ENCODE measurements around the gene KBTBD8.

The KBTBD8 gene

GRCh38 chr3:66997560-66998112 lies 471 bp upstream of the KBTBD8 start:
- in situ Hi-C loops (cut with MboI; ENCODE audit: low sequenced_read_pairs) = no loop called here

DNA sequence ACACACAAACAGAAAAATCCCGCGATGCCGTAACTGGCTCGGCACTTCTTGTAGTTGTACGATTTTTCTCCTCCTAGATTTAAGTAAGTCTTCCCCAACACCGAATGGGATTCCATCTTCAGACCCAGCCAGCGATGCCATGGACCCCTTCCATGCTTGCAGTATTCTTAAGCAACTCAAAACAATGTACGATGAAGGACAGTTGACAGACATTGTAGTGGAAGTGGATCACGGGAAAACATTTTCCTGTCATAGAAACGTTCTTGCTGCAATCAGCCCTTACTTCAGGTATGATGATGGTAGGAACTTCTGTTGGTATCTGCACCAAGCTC lies 763 bp downstream of the KBTBD8 start:
- in situ Hi-C loops (cut with MboI; ENCODE audit: low sequenced_read_pairs) = no loop called here

GRCh38 chr3:67000009-67000408 lies 1.9 kb downstream of the KBTBD8 start:
- in situ Hi-C loops (cut with MboI; ENCODE audit: low sequenced_read_pairs) = no loop called here

DNA sequence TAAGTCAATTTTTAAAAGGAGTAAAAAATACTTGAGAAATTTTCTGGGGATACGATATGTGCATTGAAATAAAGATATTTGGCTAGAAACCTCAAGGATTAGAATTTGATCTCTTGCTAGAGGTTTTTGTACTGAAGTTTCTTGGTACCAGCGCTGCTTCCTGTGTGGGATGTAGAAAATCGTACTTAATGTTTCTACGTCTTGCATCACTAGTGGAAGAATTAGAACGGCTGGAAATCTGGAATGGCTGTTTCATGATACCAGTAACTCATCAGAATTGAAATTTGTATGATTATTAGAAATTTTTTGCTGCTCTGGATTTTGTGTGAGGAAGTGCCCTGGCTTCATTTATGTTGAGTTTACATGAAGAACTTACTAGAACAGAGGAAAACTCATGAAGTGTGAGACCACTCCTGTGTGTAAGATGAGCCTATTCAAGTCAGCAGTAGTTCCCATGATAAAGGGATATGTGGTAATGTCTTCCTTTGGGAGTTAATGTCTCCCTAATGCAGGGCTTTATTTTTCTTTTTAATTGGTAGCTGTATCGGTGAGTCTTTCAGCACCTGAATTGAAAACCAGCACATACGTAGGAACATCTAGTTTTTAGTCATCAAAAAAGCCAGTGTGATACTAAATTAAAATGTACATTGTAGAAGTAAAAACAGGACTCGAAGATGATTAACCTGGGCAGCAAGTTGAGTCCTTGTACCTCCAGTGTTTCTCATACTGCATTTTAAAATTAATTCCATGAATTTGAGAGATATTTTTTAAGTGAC lies 3.2 kb downstream of the KBTBD8 start:
- in situ Hi-C loops (cut with MboI; ENCODE audit: low sequenced_read_pairs) = no loop called here

DNA sequence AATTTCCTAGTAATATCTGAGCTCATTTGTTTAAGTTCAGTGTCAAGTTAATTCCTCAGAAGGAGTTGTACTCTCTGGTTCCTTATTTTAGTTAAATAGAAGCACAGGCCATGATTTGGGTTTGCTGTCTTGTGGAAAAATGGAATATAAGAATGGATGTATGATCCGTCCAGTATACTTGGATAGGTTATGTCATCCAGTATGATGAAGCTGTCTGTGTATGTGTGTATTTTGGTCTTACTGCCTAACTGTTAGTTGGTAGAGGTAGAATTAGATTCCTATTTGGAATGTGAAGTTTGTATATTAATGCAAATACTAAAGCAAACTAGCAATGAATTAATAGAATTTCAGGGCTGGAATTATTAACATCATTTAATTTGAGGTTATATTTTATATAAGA lies 7.9 kb downstream of the KBTBD8 start:
- in situ Hi-C loops (cut with MboI; ENCODE audit: low sequenced_read_pairs) = no loop called here

GRCh38 chr3:67006460-67006859 lies 8.4 kb downstream of the KBTBD8 start:
- in situ Hi-C loops (cut with MboI; ENCODE audit: low sequenced_read_pairs) = no loop called here

- in situ Hi-C loops (cut with MboI; ENCODE audit: low sequenced_read_pairs) = no loop called here
Measured at GRCh38 chr3:67008388-67008787, 10.3 kb downstream of the KBTBD8 start.

DNA sequence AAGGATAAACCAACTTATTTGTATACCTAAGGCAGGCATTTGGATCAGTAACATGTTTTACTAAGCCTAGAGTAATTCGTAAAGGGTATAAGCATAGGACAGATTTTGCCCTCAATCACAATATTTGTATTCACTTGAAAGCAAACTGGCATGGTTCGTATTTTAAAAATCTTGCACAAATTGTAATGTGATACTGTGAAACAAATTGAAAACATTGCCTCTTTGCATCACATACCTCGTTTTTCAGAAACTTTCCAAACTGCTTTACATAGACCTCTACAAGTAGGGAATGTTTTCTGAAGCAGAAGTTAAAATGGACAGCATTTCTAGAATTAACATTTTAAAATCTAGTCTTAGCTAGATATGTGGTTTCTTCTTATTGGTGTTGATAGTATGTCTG lies 11.6 kb downstream of the KBTBD8 start:
- in situ Hi-C loops (cut with MboI; ENCODE audit: low sequenced_read_pairs) = no loop called here

- in situ Hi-C loops (cut with MboI; ENCODE audit: low sequenced_read_pairs) = no loop called here
Measured at GRCh38 chr3:67011414-67012131, 13.5 kb downstream of the KBTBD8 start.

GRCh38 chr3:67012564-67012963 lies 14.5 kb downstream of the KBTBD8 start:
- in situ Hi-C loops (cut with MboI; ENCODE audit: low sequenced_read_pairs) = no loop called here

DNA sequence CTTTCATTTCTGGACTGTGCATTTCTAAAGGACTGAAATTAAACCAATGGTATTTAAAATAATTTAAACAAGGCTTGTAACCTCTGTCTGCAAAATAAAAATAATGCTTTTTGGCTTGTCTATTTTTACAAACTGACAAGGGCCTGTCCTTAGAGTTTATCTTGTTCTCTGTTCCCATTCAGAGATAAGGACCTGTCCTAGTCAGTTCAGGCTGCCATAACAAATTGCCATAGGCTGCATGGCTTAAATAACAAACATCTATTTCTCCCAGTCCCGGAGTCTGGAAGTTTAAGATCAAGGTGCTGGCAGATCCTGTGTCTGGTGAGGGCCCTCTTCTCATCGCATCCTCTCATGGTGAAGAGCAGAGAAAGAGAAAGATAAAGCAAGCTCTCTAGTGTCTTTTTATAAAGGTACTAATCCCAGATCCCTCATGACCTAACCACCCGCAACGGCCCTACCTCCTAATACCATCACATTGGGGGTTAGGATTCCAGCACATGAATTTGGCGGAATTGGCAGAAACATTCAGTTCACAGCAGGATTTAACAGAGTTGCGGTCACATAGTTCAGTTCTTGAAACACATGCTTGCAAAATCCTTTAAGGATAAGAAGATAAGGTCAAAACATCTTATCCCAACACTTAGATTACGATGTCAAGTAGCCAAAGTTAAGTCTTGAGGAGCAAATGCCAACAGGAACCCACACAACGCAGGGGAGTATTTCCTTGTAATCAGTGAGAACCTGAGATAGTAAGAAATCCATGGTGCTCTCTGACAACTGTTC lies 17.8 kb downstream of the KBTBD8 start:
- in situ Hi-C loops (cut with MboI; ENCODE audit: low sequenced_read_pairs) = no loop called here

DNA sequence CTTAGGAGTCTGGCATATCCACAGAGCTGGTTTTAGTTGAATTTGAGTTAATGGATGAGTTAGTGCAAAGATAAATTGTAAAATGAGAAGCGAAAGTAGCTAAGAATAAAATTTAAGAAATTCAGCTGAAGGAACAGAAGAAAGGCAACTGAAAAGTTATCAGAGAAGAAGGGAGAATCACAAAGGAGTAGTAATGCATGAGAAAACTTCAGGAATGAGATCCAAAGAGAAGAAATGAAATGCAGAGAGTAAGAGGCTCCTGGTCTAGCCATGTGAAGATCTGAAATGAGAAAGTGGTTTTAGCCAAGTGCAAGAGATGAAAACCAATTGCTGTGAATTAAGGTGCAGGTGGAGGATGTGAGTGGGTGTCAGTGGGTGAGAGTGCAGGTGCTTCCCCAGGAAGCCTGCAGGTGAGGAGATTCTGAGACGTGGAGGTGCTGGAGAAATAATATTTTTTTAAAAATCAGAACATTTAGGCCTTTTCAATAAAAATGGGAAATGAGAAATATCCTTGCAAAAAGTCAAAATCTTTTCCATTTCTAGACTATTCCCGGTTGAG lies 18.5 kb downstream of the KBTBD8 start:
- in situ Hi-C loops (cut with MboI; ENCODE audit: low sequenced_read_pairs) = no loop called here

- in situ Hi-C loops (cut with MboI; ENCODE audit: low sequenced_read_pairs) = no loop called here
Measured at GRCh38 chr3:67017211-67017610, 19.1 kb downstream of the KBTBD8 start.

DNA sequence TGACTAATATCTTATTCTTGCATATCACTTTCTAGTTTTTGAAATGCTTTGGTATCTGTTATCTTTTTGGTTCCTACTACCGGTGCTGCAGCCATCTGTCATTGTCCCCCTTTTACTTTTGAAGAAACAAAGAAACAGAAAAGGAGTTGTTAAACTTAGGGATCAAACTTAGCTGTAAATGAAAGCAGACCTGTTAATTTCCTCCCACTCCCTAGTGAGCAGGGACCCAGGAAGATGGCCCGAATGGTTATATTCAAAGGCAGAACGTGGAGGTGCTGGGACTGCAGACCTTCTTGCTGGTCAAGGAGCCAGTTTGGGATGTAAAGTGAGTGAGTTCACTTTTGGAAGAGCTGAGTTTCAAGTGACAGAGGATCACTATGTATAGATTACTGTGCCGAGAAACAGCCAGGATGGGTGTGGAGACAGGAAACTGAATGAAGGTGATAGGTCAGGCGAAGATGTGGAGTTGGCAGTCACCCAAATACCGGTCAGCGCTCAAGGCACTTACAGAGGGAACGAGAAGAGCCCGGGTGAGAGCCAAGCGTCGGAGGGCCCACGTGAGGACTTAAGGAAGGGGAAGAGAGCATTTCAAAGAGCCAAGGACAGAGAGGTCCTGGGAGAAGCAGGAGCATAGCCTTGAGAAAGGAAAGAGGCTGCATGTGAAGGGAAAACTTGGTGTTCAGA lies 20.1 kb downstream of the KBTBD8 start:
- in situ Hi-C loops (cut with MboI; ENCODE audit: low sequenced_read_pairs) = no loop called here

DNA sequence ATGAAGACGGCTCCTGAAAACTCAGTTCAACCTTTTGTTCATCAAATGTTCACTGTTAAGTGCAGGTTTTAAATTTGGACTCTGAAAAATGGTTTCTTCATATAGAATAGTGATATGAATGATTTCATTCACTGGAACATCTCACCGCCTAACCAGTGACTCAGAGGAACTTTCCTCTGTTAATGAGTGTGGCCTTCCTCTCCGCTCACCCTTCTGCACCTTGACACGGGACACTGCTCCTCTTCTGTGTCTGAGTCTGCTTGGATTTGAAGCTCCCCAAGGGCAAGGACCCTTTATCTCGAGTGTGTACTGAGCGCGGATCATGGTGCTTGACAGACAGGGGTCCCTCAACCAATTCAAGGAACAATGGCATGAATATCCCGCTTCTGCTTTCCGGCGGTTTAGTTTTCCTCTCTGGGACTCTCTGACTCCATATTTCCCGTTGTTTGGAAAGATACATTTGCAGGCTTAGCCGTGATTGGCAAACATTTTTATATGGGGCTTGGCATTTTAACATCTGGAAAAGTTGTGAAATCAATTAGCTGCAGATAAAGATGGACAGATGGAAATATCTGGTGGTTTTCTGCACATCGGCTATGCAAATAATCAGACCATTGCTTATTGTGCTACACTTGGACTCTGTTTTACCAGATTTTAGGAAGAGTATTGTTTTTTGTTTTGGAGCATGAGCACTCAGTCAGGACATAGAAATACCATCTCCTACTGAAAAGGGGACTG lies 20.9 kb downstream of the KBTBD8 start:
- in situ Hi-C loops (cut with MboI; ENCODE audit: low sequenced_read_pairs) = no loop called here

- in situ Hi-C loops (cut with MboI; ENCODE audit: low sequenced_read_pairs) = no loop called here
Measured at GRCh38 chr3:67028001-67028784, 30.1 kb downstream of the KBTBD8 start.

DNA sequence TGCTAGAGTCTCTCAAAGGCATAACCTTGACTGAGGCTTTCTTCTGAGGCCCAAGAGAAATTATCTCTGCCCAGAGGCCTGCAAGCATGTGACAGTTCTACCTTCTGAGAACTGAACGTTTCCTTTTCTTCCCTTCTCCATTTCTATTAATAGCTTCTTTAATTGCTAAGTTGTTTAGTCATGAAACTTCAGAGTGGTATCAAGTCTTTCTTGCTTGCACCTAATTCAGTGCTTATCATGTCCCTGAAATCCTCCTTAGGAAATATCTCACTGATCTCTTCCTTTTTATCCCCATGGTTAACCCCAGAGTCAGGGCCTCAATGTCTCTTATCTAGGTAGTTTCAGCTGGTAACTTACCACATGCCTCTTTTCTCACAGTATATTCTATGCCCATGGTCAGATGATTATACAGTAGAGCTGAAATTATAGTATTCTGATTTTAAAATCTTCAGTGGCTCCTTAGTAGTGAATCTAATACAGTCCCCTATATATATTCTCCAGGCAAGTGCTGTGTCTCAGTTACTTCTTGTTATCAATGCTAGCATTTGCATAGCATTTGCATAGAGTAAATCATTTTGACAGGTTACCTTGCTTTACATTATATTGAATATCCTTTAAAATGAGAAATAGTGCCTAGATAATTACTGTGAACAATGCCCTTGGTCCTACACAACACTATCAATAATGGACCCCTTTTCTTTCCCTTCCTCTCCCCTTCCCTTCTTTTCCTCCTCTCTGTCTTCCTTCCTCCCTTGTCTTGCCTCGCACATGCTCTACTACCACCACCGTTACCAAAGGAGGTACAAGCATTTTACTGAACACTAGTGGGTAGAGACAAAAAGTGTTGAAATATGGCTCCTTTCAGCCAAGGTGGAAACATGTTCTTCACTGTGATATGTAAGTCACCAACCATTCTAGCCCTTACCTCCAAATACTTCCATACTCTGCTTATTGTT lies 33.0 kb downstream of the KBTBD8 start:
- in situ Hi-C loops (cut with MboI; ENCODE audit: low sequenced_read_pairs) = no loop called here

GRCh38 chr3:67031986-67032385 lies 33.9 kb downstream of the KBTBD8 start:
- in situ Hi-C loops (cut with MboI; ENCODE audit: low sequenced_read_pairs) = no loop called here
